Smooth muscle cell (in vitro differentiated cells): ENCODE data around the gene CREB1. TPM values are rescaled to one million over a fixed set of nuclear protein-coding genes. Genes with fewer than 3 reads are reported as not detected.

ENCODE experiments used
- DNase-seq: peaks from one replicate; lab custom pipeline; 2025; ENCODE audit not compliant: unreplicated experiment; lab: John Stamatoyannopoulos, UW
- H2AFZ ChIP-seq: fragments of 200-600 bp; sonication (generic); 2 replicates; pipeline ENCODE4 v1.6.0; 2016; ENCODE audit warnings: antibody characterized with exemption, low read depth, mild to moderate bottlenecking
- H3F3A ChIP-seq: fragments of 200-600 bp; sonication (generic); 2 replicates; pipeline ENCODE4 v1.6.0; 2017; ENCODE audit warnings: antibody characterized with exemption, low read depth
- H3K27ac ChIP-seq: fragments of 200-600 bp; sonication (generic); 2 replicates; pipeline ENCODE4 v1.5.1; 2016; ENCODE audit warnings: low read depth, mild to moderate bottlenecking
- H3K27me3 ChIP-seq: fragments of 200-600 bp; sonication (generic); 2 replicates; pipeline ENCODE4 v1.6.1; 2016; ENCODE audit warnings: low read depth, mild to moderate bottlenecking
- H3K36me3 ChIP-seq: fragments of 200-600 bp; sonication (generic); 2 replicates; pipeline ENCODE4 v1.5.1; 2016; ENCODE audit warnings: low read depth
- H3K4me1 ChIP-seq: fragments of 200-600 bp; sonication (generic); 2 replicates; pipeline ENCODE4 v1.5.1; 2016; ENCODE audit warnings: low read depth
- H3K4me2 ChIP-seq: fragments of 200-600 bp; sonication (generic); 2 replicates; pipeline ENCODE4 v1.6.0; 2016; ENCODE audit warnings: mild to moderate bottlenecking
- H3K4me3 ChIP-seq: fragments of 200-600 bp; sonication (generic); 2 replicates; pipeline ENCODE4 v1.5.1; 2016; ENCODE audit warnings: mild to moderate bottlenecking
- H3K79me2 ChIP-seq: fragments of 200-600 bp; sonication (generic); 2 replicates; pipeline ENCODE4 v1.6.0; 2016; ENCODE audit warnings: low read depth, mild to moderate bottlenecking
- H3K9ac ChIP-seq: fragments of 200-600 bp; sonication (generic); 2 replicates; pipeline ENCODE4 v1.6.0; 2016; ENCODE audit warnings: low read depth
- H3K9me3 ChIP-seq: fragments of 200-600 bp; sonication (generic); replicated peaks from 2 replicates; pipeline ENCODE4 v1.5.1; 2016; ENCODE audit warnings: low read depth
- H4K20me1 ChIP-seq: fragments of 200-600 bp; sonication (generic); 2 replicates; pipeline ENCODE4 v1.6.0; 2016; ENCODE audit warnings: low read depth
- CTCF ChIP-seq: fragments of 200-600 bp; sonication (generic); IDR thresholded peaks from 2 replicates; pipeline ENCODE4 v1.5.1; 2017; ENCODE audit warnings: borderline replicate concordance, mild to moderate bottlenecking, antibody characterized with exemption; ENCODE audit not compliant: insufficient read depth, poor library complexity, severe bottlenecking
- WGBS: methylation state at CpG from one replicate; pipeline ENCODE4 v1.1.7; 2016; ENCODE audit warnings: low lambda C conversion rate; 5-methylcytosine and 5-hydroxymethylcytosine counted together
- polyA plus RNA-seq: library from polyadenylated mRNA; unstranded; fragments of >200 nt; fragmentation: Nextera tagmentation; extraction: Ambion mirVana; gene quantifications from 2 replicates; pipeline ENCODE4 v1.2.1, GENCODE V29; 2016
- total RNA-seq: library from RNA; depleted of rRNA; stranded (reverse); fragments of >200 nt; gene quantifications from 2 replicates; pipeline ENCODE4 v1.2.3, GENCODE V29; 2014

Gene CREB1
- total and polyA plus RNA-seq, 2 experiments from 2014 or later, result 19.0 to 67.6 TPM

DNA sequence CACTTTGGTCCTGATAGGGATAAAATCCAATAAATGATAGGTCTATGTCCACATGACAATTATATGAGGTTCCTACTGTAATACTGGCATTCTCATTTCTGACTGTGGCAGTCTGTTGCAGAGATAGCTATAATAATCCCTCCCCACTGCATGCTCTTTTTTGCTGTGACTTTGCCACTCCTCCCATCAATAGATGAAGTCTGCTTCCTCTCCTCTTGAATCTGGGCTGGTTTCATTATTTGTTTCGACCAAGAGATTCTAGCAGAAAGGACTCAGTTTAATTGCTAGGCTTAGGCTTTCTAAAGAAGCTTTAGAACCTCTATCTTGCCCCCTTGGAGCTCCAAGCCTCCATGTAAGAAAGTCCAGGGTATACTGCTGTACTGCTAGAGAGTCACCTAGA is 23.3 kb upstream of the CREB1 start:
- H3K4me3 ChIP-seq, result no peak overlapping the region
- no peak overlapping the region for H2AFZ ChIP-seq
- TF ChIP-seq CTCF, result no peak
- peaks cover 40% of the 10 kb centered on the region for H3K4me1 ChIP-seq
- no peak for DNase-seq
- H3K4me2 ChIP-seq, result peak overlapping the region; percentile 53
- H3K79me2 ChIP-seq, result no peaks in the 10 kb centered on the region
- WGBS, result 75% methylated on average over 1 of the region's 1 CpG
- peaks cover 17% of the 10 kb centered on the region for H3F3A ChIP-seq
- no peaks in the 10 kb centered on the region for H3K27me3 ChIP-seq
- H3K36me3 ChIP-seq, result no peaks in the 10 kb centered on the region
- H3K27ac ChIP-seq, result peak overlapping the region; percentile 86
- peak overlapping the region; percentile 17 for H3K9ac ChIP-seq
- H3K9me3 ChIP-seq, result no peaks in the 10 kb centered on the region
- no peaks in the 10 kb centered on the region for H4K20me1 ChIP-seq

DNA sequence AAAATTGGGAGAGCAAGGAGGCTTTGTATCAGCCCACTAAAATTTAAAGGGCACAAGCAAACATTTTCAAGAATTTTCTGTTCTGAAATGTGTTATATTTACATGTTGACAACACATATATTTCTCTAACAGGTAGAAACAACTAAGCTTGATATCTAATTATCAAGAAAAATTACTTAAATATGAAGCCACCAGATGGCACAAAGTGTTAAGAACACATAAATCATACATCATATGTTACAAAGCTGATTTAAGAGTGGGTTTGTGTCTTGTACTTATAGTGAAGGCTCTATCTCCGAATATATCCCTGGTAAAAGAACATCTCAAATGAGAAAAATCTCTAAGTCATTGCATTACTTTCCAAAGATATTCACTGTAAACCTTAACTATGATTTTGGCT is 19.6 kb upstream of the CREB1 start:
- H3K9me3 ChIP-seq, result no peaks in the 10 kb centered on the region
- peaks cover 10% of the 10 kb centered on the region for H3F3A ChIP-seq
- 93% methylated on average over 1 of the region's 1 CpG for WGBS
- H3K4me3 ChIP-seq, result no peak overlapping the region
- no peak overlapping the region for H3K4me2 ChIP-seq
- DNase-seq, result no peak
- H4K20me1 ChIP-seq, result no peaks in the 10 kb centered on the region
- H3K27me3 ChIP-seq, result no peaks in the 10 kb centered on the region
- H3K27ac ChIP-seq, result no peak overlapping the region
- no peak overlapping the region for H3K9ac ChIP-seq
- peaks cover 31% of the 10 kb centered on the region for H3K4me1 ChIP-seq
- TF ChIP-seq CTCF, result no peak
- no peak overlapping the region for H2AFZ ChIP-seq
- H3K79me2 ChIP-seq, result no peaks in the 10 kb centered on the region
- H3K36me3 ChIP-seq, result no peaks in the 10 kb centered on the region

DNA sequence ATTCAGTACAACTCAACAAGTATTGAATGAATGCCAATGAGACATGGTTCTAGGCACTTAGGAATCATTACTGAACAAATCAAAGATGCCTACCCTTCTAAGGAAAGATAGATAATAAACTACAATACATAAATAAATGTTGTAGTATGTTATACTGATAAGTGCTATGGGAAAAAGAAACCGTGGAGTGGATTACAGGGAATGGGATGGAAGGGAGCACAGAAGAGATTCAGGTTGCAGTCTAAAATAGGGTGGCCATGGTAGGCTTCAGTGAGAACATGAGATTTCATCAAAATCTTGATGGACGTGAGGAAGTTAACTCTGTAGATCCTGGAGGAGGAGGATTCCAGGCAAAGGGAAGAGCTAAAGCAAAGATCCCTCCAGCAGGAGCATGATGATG is 17.9 kb upstream of the CREB1 start:
- TF ChIP-seq CTCF, result no peak
- H3K27ac ChIP-seq, result peak overlapping the region; percentile 91
- 59% methylated on average over 2 of the region's 2 CpGs for WGBS

GRCh38 chr2:207512356-207512755 is 17.4 kb upstream of the CREB1 start:
- DNase-seq, result no peak

More for the DNA sequence above, 17.9 kb upstream of the CREB1 start:
- Histone ChIP-seq H3K4me2 (peak overlapping the region; percentile 2), H4K20me1 (no peaks in the 10 kb centered on the region), H3F3A (peaks cover 4% of the 10 kb centered on the region), H3K79me2 (no peaks in the 10 kb centered on the region), H2AFZ (no peak overlapping the region), H3K9me3 (no peaks in the 10 kb centered on the region), H3K4me1 (peaks cover 15% of the 10 kb centered on the region), H3K27me3 (no peaks in the 10 kb centered on the region), H3K4me3 (no peak overlapping the region), H3K36me3 (no peaks in the 10 kb centered on the region), H3K9ac (no peak overlapping the region)
- no peak for DNase-seq

More at GRCh38 chr2:207512356-207512755, 17.4 kb upstream of the CREB1 start:
- Histone ChIP-seq H3K9ac (no peak overlapping the region), H3K79me2 (no peaks in the 10 kb centered on the region), H3K27ac (peak overlapping the region; percentile 91), H3K4me3 (no peak overlapping the region), H4K20me1 (no peaks in the 10 kb centered on the region), H3F3A (peaks cover 4% of the 10 kb centered on the region), H3K9me3 (no peaks in the 10 kb centered on the region), H3K4me1 (peaks cover 15% of the 10 kb centered on the region), H3K27me3 (no peaks in the 10 kb centered on the region), H2AFZ (no peak overlapping the region), H3K4me2 (peak overlapping the region; percentile 2), H3K36me3 (no peaks in the 10 kb centered on the region)
- TF ChIP-seq CTCF, result no peak
- WGBS, result 64% methylated on average over 3 of the region's 3 CpGs
